CD8-positive, alpha-beta memory T cell (primary cell): Measurements from ENCODE around the gene ACADS. TPM values are rescaled to one million over a fixed set of nuclear protein-coding genes. Genes with fewer than 3 reads are reported as not detected.

Source experiments
- CTCF ChIA-PET: fragments of 350-600 bp; sonication (Branson Sonifier 250); formaldehyde crosslinking; loops from one replicate; lab custom pipeline; 2021; ENCODE audit warnings: antibody characterized with exemption; lab: Charles Lee
- POLR2A ChIA-PET: fragments of 350-600 bp; sonication (Branson Sonifier 250); formaldehyde crosslinking; loops from one replicate; lab custom pipeline; 2021; ENCODE audit warnings: antibody characterized with exemption; lab: Charles Lee
- DNase-seq, 5 donors: peaks; one replicate each; pipeline versions ENCODE4 v3.0.0 to v3.0.0-alpha.2; 2020 to 2022; ENCODE audit warnings: mixed read lengths in 1 of 5
- H3K27ac ChIP-seq: one replicate; pipeline ENCODE4 v1.7.0; 2013; ENCODE audit warnings: low read depth, mild to moderate bottlenecking, low read length, moderate library complexity
- H3K27me3 ChIP-seq: 2 replicates; pipeline ENCODE4 v1.7.0; 2013; ENCODE audit warnings: low read length, mild to moderate bottlenecking; ENCODE audit not compliant: insufficient read depth, poor library complexity, severe bottlenecking
- H3K36me3 ChIP-seq: 2 replicates; pipeline ENCODE4 v1.7.0; 2013; ENCODE audit warnings: mild to moderate bottlenecking, low read length, moderate library complexity; ENCODE audit not compliant: insufficient read depth
- H3K4me1 ChIP-seq: 2 replicates; pipeline ENCODE4 v1.7.0; 2013; ENCODE audit warnings: mild to moderate bottlenecking, low read length, moderate library complexity; ENCODE audit not compliant: insufficient read depth
- H3K4me3 ChIP-seq: 2 replicates; pipeline ENCODE4 v1.7.0; 2013; ENCODE audit warnings: mild to moderate bottlenecking, low read length
- H3K9me3 ChIP-seq: 2 replicates; pipeline ENCODE4 v1.7.0; 2013; ENCODE audit warnings: mild to moderate bottlenecking, low read length
- H3K27ac Mint-ChIP-seq, 8 donors: one replicate each; pipeline ENCODE4 v1.8.0; 2020 to 2021; ENCODE audit warnings: mixed read lengths in 8 of 8, mild to moderate bottlenecking in 6 of 8, inconsistent platforms in 3 of 8, moderate library complexity in 3 of 8
- H3K27me3 Mint-ChIP-seq, 2 donors: one replicate each; pipeline ENCODE4 v1.8.0; 2020 to 2021; ENCODE audit warnings: mixed read lengths in 2 of 2, mild to moderate bottlenecking in 1 of 2, moderate library complexity in 1 of 2
- H3K36me3 Mint-ChIP-seq, 3 donors: one replicate each; pipeline ENCODE4 v1.8.0; 2020 to 2021; ENCODE audit warnings: mixed read lengths in 3 of 3, inconsistent platforms in 1 of 3, mild to moderate bottlenecking in 1 of 3
- H3K4me1 Mint-ChIP-seq, 3 donors: one replicate each; pipeline ENCODE4 v1.8.0; 2020 to 2021; ENCODE audit warnings: mixed read lengths in 3 of 3, inconsistent platforms in 1 of 3, mild to moderate bottlenecking in 1 of 3
- H3K4me3 Mint-ChIP-seq, 7 donors: one replicate each; pipeline ENCODE4 v1.8.0; 2020 to 2021; ENCODE audit warnings: mixed read lengths in 7 of 7, mild to moderate bottlenecking in 6 of 7, moderate library complexity in 4 of 7, inconsistent platforms in 2 of 7
- H3K9me3 Mint-ChIP-seq, 5 donors: one replicate each; pipeline ENCODE4 v1.8.0; 2020 to 2022; ENCODE audit warnings: mixed read lengths in 5 of 5, mild to moderate bottlenecking in 3 of 5, moderate library complexity in 2 of 5, inconsistent platforms in 1 of 5
- polyA plus RNA-seq: library from polyadenylated mRNA; unstranded; fragments of 300-500 nt; fragmentation: Illumina TruSeq; gene quantifications from one replicate; pipeline ENCODE4 v1.2.3, GENCODE V29; 2021
- total RNA-seq, 2 experiments: library from RNA; stranded (reverse); gene quantifications; one replicate each; pipeline ENCODE4 v1.2.3, GENCODE V29; 2021

ACADS gene
- total and polyA plus RNA-seq, 3 experiments from 2014 or later, result 11.2 to 19.7 (median 12.1) TPM

DNA sequence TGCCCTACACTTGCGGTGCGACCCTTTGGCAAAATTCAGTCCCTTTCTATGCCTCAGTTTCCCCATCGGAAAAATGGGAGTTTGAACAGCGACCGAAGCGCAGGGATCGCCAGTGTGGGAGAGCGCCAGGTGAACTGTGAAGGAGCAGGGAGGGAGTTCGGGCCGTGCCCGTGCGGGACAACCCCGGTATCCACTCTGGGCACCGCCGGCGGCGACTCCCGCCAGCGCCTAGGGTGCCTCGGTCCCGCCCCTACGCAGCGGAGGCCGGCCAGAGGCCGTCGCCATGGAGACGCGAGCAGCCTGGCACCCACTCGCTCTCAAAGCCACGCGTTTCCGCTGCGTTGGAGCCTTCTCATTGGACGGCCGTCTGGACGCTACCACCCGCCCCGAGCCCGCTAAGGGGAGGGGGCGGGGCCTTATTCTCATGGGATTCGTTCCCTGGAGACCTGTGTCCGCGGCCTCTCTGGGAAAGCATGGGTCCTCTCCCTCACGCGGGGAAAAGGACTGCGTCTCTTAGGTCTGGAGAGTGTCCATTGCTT lies 39.4 kb upstream of the ACADS start:
- no peaks in the 10 kb centered on the region for H3K27me3 ChIP-seq
- H3K4me1 ChIP-seq, result peaks cover 23% of the 10 kb centered on the region
- CTCF ChIA-PET, result interaction anchor here (0.7 to 1.7 kb wide), 4 partner anchors 37 to 105 kb away, joined by 3 to 11 read pairs (median 4); partner anchors contain the start of gene POP5
- peak overlapping the region; percentile 92 to 97 (median 94) for H3K4me3 Mint-ChIP-seq
- peaks cover 0 to 8% (median 0%) of the 10 kb centered on the region in 3 donors for H3K36me3 Mint-ChIP-seq
- peak overlapping the region; percentile 92 to 97 (median 94) for H3K27ac Mint-ChIP-seq
- peaks cover 32 to 37% (median 36%) of the 10 kb centered on the region in 3 donors for H3K4me1 Mint-ChIP-seq
- no peaks in the 10 kb centered on the region for H3K9me3 Mint-ChIP-seq
- peak overlapping the region; percentile 83 for H3K4me3 ChIP-seq
- peak; percentile 96 to 99 (median 97) for DNase-seq
- H3K36me3 ChIP-seq, result no peaks in the 10 kb centered on the region
- POLR2A ChIA-PET, result interaction anchor here (0.8 to 1.5 kb wide), 3 partner anchors 24 to 394 kb away, joined by 4 to 7 read pairs (median 5); partner anchors contain the start of genes POP5, RNU4-2 and UNC119B
- H3K27ac ChIP-seq, result peak overlapping the region; percentile 82
- no peaks in the 10 kb centered on the region for H3K9me3 ChIP-seq
- peaks cover 0 to 4% of the 10 kb centered on the region in 2 donors for H3K27me3 Mint-ChIP-seq

DNA sequence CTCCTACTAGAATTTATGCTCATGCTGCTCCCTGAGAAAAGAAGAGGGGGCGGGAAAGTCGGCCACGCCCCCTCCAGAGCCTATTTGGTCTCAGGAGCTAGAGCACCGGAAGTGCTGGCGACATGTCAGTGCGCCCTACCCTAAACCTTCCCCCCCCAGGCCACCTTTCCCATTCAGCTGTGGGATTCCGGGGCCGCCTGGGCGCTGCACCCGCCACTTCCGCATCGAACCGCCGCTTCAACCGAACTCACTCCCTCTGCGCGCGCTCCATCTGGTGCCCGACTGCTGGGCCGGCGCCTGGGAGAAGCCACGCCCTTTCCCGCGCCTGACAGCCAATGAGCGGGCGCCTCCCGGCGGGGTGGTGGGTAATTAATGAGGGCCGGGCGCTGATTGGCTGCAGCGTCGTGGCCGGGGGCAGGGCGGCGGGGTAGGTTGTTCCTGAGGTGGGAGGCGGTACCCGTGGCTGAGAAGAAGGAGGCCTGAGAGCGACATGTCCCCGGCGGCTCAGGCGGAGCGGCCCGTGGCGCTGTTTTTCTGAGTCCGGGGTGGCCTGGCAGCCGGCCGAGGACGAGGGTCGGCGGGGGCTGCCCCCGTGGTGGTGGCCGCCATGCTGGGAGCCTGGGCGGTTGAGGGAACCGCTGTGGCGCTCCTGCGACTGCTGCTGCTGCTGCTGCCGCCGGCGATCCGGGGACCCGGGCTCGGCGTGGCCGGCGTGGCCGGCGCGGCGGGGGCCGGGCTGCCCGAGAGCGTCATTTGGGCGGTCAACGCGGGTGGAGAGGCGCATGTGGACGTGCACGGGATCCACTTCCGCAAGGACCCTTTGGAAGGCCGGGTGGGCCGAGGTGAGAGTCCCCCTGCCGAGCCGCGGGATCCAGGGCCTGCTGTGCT lies 38.7 kb upstream of the ACADS start, which contains the start of gene MLEC:
MLEC (plus strand) TSS at position 460 of the 888 bp plus-strand sequence; CDS start at position 608, 148 bp downstream.
- no peaks in the 10 kb centered on the region for H3K9me3 Mint-ChIP-seq
- Histone ChIP-seq H3K27me3 (no peaks in the 10 kb centered on the region), H3K9me3 (no peaks in the 10 kb centered on the region), H3K4me3 (peak within 1 kb of the TSS; percentile 83), H3K36me3 (no peaks in the 10 kb centered on the region), H3K4me1 (peaks cover 23% of the 10 kb centered on the region), H3K27ac (peak within 1 kb of the TSS; percentile 82)
- ChIA-PET CTCF (interaction anchor here (0.7 to 1.7 kb wide), 6 partner anchors 22 to 105 kb away, joined by 3 to 11 read pairs (median 4); partner anchors contain the start of gene POP5), POLR2A (interaction anchor here (0.8 to 1.5 kb wide), 3 partner anchors 24 to 395 kb away, joined by 4 to 7 read pairs (median 5); partner anchors contain the start of genes POP5, RNU4-2 and UNC119B)
- H3K4me1 Mint-ChIP-seq, result peaks cover 34 to 42% (median 41%) of the 10 kb centered on the region in 3 donors
- H3K27me3 Mint-ChIP-seq, result peaks cover 0 to 4% of the 10 kb centered on the region in 2 donors
- H3K36me3 Mint-ChIP-seq, result peaks cover 0 to 8% (median 0%) of the 10 kb centered on the region in 3 donors
- DNase-seq, result peak; percentile 99 to 100 (median 99)
- H3K4me3 Mint-ChIP-seq, result peak within 1 kb of the TSS; percentile 92 to 97 (median 94)
- H3K27ac Mint-ChIP-seq, result peak within 1 kb of the TSS; percentile 92 to 97 (median 94)

DNA sequence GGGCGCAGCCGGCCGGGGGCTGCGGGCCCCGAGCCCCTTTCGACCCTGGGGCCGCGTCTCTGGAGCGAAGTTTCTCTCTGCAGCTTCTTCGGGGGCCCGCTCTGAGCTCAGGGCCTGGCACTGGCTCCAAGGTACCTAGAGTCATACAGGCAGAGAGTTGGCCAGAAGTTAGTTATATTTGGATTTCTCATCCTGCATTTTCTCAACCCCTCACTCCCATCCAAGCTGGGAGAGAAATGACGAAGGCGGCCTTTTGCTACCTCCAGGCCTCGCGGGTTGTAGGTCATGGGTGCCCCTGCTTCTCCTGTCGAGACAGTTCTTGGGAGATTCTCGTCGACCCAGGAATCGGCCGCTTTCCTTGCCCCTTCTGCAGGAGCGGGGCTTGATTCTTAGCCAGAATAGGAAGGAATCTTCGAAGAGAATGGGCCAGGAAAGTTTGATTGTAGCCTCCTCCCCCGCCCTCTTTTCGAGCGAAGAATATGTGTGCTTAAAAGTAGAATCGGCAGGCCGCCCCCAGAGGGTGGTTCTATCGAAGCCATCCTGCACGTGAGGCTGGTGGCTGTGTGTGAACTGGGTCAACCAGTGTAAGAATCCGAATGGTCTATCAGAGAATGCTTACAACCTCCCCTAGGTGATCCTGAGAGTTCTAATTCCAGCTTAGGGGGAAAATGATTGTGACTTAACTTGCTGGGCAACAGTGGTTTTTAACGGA lies 37.9 kb upstream of the ACADS start:
- H3K27ac ChIP-seq, result peak overlapping the region; percentile 73
- Mint-ChIP-seq H3K4me3 (peak overlapping the region; percentile 86 to 94 (median 91)), H3K4me1 (peaks cover 41 to 50% (median 49%) of the 10 kb centered on the region in 3 donors), H3K27me3 (peaks cover 0 to 4% of the 10 kb centered on the region in 2 donors), H3K27ac (peak overlapping the region; percentile 5 to 92 (median 78)), H3K9me3 (no peaks in the 10 kb centered on the region), H3K36me3 (peaks cover 0 to 10% (median 2%) of the 10 kb centered on the region in 3 donors)
- ChIA-PET CTCF (interaction anchor here (1.1 to 1.3 kb wide), 3 partner anchors 21 to 409 kb away, joined by 3 to 4 read pairs (median 4); no protein-coding TSS in a partner anchor), POLR2A (interaction anchor here (1.5 kb wide), 1 partner anchor 396 kb away, joined by 4 read pairs; the partner anchor contains the start of gene RNU4-2)
- DNase-seq, result peak in 3 of 5 donors; percentile 18 to 28 (median 22)
- H3K36me3 ChIP-seq, result peaks cover 6% of the 10 kb centered on the region
- H3K4me3 ChIP-seq, result peak overlapping the region; percentile 75
- H3K9me3 ChIP-seq, result no peaks in the 10 kb centered on the region
- H3K4me1 ChIP-seq, result peaks cover 30% of the 10 kb centered on the region
- no peaks in the 10 kb centered on the region for H3K27me3 ChIP-seq

DNA sequence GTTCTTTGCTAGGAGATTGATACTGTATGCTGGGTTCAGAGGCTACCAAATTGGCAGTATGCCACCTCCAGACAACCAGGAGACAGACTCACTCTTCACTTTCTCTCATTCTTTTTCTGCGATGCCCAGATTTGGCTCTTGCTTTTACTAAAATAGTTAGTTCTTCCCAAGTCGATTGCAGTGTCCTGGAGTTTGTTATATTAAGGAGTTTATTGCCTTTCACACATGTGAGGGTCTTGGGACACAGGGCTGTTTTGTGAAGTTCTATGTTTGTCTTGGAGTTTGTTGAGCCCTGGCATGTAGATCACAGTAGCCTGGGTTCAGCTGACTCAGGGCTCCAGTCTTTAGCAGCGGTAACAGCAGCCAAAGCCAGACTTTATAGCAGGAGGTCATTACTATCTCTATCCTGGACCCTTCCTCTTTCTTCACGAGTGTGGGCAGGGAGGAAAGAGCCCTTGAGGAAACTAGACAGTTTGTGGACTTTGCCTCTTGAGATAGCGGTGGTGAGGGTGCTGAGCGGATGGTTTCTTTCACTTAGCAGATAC lies 37.0 kb upstream of the ACADS start:
- Mint-ChIP-seq H3K9me3 (no peaks in the 10 kb centered on the region), H3K4me1 (peaks cover 47 to 59% (median 52%) of the 10 kb centered on the region in 3 donors), H3K4me3 (peak overlapping the region; percentile 86 to 94 (median 91)), H3K36me3 (peaks cover 0 to 18% (median 2%) of the 10 kb centered on the region in 3 donors), H3K27me3 (peaks cover 0 to 2% of the 10 kb centered on the region in 2 donors), H3K27ac (peak overlapping the region in 6 of 8 donors; percentile 32 to 92 (median 84))
- Histone ChIP-seq H3K36me3 (peaks cover 8% of the 10 kb centered on the region), H3K4me1 (peaks cover 30% of the 10 kb centered on the region), H3K27me3 (no peaks in the 10 kb centered on the region), H3K4me3 (peak overlapping the region; percentile 75), H3K9me3 (no peaks in the 10 kb centered on the region), H3K27ac (peak overlapping the region; percentile 73)
- CTCF ChIA-PET, result interaction anchor here (1.1 to 1.6 kb wide), 3 partner anchors 23 to 408 kb away, joined by 3 to 4 read pairs (median 4); no protein-coding TSS in a partner anchor
- no peak for DNase-seq
- POLR2A ChIA-PET, result no interaction called here

DNA sequence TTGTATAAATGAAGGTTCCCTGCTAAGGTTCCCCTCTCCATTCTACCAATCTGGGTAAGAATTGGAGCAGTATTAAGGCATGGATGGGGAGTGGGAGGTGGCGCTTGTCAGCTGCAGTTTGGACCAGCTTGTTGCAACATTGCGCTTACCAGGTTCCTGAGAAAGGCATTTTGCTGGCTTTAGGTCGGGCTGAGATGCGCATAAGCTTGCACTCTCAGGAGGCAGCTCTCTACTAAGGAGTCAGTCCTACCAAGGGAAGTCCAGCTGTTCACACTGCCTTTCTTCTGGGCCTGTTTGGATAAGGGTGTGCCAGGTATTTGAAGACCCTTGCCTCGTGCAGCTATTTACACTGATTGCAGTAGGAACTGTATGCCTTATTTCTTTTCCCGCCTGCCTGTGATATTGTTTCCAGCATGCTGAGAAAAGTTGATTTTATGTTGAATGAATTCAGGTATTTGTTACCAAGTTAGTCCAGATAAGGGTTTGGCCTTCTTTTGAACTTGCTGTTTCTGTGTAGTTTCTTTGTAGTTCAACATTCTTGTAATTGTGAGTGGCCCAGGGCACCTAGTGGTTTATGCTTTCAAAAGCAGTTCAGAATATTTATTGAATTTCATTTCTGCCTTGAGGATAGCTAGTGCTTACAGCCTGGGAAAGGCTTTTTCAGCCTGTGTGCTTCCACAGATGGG lies 36.1 kb upstream of the ACADS start:
- H3K27ac Mint-ChIP-seq, result peak overlapping the region in 1 of 8 donors; percentile 23
- peaks cover 2 to 27% (median 2%) of the 10 kb centered on the region in 3 donors for H3K36me3 Mint-ChIP-seq
- Histone ChIP-seq H3K27me3 (no peaks in the 10 kb centered on the region), H3K4me1 (peaks cover 30% of the 10 kb centered on the region), H3K36me3 (peaks cover 17% of the 10 kb centered on the region), H3K9me3 (no peaks in the 10 kb centered on the region), H3K27ac (no peak overlapping the region), H3K4me3 (peak overlapping the region; percentile 75)
- POLR2A ChIA-PET, result no interaction called here
- H3K9me3 Mint-ChIP-seq, result no peaks in the 10 kb centered on the region
- peaks cover 52 to 64% (median 52%) of the 10 kb centered on the region in 3 donors for H3K4me1 Mint-ChIP-seq
- H3K4me3 Mint-ChIP-seq, result peak overlapping the region in 6 of 7 donors; percentile 86 to 94 (median 90)
- H3K27me3 Mint-ChIP-seq, result peaks cover 0 to 2% of the 10 kb centered on the region in 2 donors
- no peak for DNase-seq
- CTCF ChIA-PET, result interaction anchor here (0.9 to 1.6 kb wide), 2 partner anchors 22 to 40 kb away, joined by 4 to 7 read pairs; no protein-coding TSS in a partner anchor

DNA sequence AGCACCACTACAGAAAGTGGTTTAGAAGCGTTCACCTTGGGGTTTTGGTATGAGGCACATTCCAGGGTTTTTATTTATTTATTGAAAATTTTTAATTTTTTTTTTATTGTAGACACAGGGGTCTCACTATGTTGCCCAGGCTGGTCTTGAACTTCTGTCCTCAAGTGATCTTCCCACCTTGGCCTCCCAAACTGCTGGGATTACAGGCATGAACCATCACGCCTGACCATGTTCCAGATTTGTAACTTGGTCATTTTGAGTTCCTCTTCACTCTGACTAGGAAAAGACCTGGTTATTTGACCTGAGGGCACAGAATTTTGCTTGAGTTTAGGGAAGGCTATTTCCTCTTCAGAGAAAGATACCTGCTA lies 35.6 kb upstream of the ACADS start:
- H3K4me1 Mint-ChIP-seq, result peaks cover 52 to 64% (median 52%) of the 10 kb centered on the region in 3 donors
- ChIA-PET CTCF (interaction anchor here (1.6 kb wide), 1 partner anchor 21 kb away, joined by 4 read pairs; no protein-coding TSS in a partner anchor), POLR2A (no interaction called here)
- H3K4me1 ChIP-seq, result peaks cover 30% of the 10 kb centered on the region
- no peaks in the 10 kb centered on the region for H3K27me3 ChIP-seq
- H3K27me3 Mint-ChIP-seq, result peaks cover 0 to 2% of the 10 kb centered on the region in 2 donors
- no peaks in the 10 kb centered on the region for H3K9me3 ChIP-seq
- no peak overlapping the region for H3K27ac ChIP-seq
- no peak overlapping the region for H3K4me3 ChIP-seq
- no peak overlapping the region for H3K27ac Mint-ChIP-seq
- H3K9me3 Mint-ChIP-seq, result no peaks in the 10 kb centered on the region
- peaks cover 5 to 32% (median 7%) of the 10 kb centered on the region in 3 donors for H3K36me3 Mint-ChIP-seq
- peak overlapping the region in 1 of 7 donors; percentile 92 for H3K4me3 Mint-ChIP-seq
- H3K36me3 ChIP-seq, result peaks cover 22% of the 10 kb centered on the region
- no peak for DNase-seq
